GM23338 (cell line): ENCODE data around the gene ATF6. TPM values are rescaled to one million over a fixed set of nuclear protein-coding genes. Genes with fewer than 3 reads are reported as not detected.

ENCODE experiments used
- ATAC-seq: fragments of 200-7000 bp; cut with Tn5 transposase; 3 replicates; pipeline ENCODE4 v1.9.1; 2020
- DNase-seq: peaks from one replicate; pipeline ENCODE4 v3.0.0-alpha.2; 2015; ENCODE audit warnings: low spot score
- H2AFZ ChIP-seq: fragments of 200-600 bp; sonication (generic); 2 replicates; pipeline ENCODE4 v1.8.0; 2016; ENCODE audit warnings: antibody characterized with exemption, mild to moderate bottlenecking, moderate library complexity
- H3F3A ChIP-seq: fragments of 200-600 bp; sonication (generic); replicated peaks from 2 replicates; pipeline ENCODE4 v1.8.0; 2017; ENCODE audit warnings: antibody characterized with exemption, mixed run types, low read depth
- H3K27ac ChIP-seq: fragments of 200-600 bp; sonication (generic); 2 replicates; pipeline ENCODE4 v1.6.1; 2016; ENCODE audit warnings: low read depth
- H3K27me3 ChIP-seq: fragments of 200-600 bp; sonication (generic); 2 replicates; pipeline ENCODE4 v1.8.0; 2016; ENCODE audit warnings: mild to moderate bottlenecking, mixed run types, moderate library complexity; ENCODE audit not compliant: insufficient read depth
- H3K36me3 ChIP-seq: fragments of 200-600 bp; sonication (generic); 2 replicates; pipeline ENCODE4 v1.8.0; 2016; ENCODE audit warnings: mild to moderate bottlenecking; ENCODE audit not compliant: insufficient read depth
- H3K4me1 ChIP-seq: fragments of 200-600 bp; sonication (generic); 2 replicates; pipeline ENCODE4 v1.8.0; 2016; ENCODE audit warnings: mild to moderate bottlenecking, moderate library complexity; ENCODE audit not compliant: insufficient read depth
- H3K4me2 ChIP-seq: fragments of 200-600 bp; sonication (generic); 2 replicates; pipeline ENCODE4 v1.7.1; 2017; ENCODE audit warnings: mixed run types
- H3K4me3 ChIP-seq: fragments of 200-600 bp; sonication (generic); 2 replicates; pipeline ENCODE4 v1.6.1; 2016; ENCODE audit warnings: mixed run types
- H3K79me2 ChIP-seq: fragments of 200-600 bp; sonication (generic); replicated peaks from 2 replicates; pipeline ENCODE4 v1.8.0; 2017; ENCODE audit warnings: mild to moderate bottlenecking; ENCODE audit not compliant: insufficient read depth
- H3K9me2 ChIP-seq: fragments of 200-600 bp; sonication (generic); 2 replicates; pipeline ENCODE4 v1.8.0; 2017; ENCODE audit not compliant: insufficient read depth
- H4K20me1 ChIP-seq: fragments of 200-600 bp; sonication (generic); replicated peaks from 2 replicates; pipeline ENCODE4 v1.8.0; 2017; ENCODE audit warnings: mild to moderate bottlenecking; ENCODE audit not compliant: insufficient read depth
- H3K27ac Mint-ChIP-seq: 2 replicates; pipeline ENCODE4 v1.8.0; 2020; ENCODE audit warnings: inconsistent platforms, mild to moderate bottlenecking, moderate library complexity, mixed read lengths
- H3K27me3 Mint-ChIP-seq: 3 replicates; pipeline ENCODE4 v1.8.0; 2022; ENCODE audit warnings: low read depth, mild to moderate bottlenecking, moderate library complexity, mixed read lengths, inconsistent platforms; ENCODE audit not compliant: insufficient read depth, poor library complexity
- H3K36me3 Mint-ChIP-seq: 3 replicates; pipeline ENCODE4 v1.8.0; 2021; ENCODE audit warnings: low read depth, mild to moderate bottlenecking, inconsistent platforms, moderate library complexity, mixed read lengths
- H3K4me1 Mint-ChIP-seq: 3 replicates; pipeline ENCODE4 v1.8.0; 2020; ENCODE audit warnings: mild to moderate bottlenecking, inconsistent platforms, mixed read lengths
- H3K4me3 Mint-ChIP-seq: 3 replicates; pipeline ENCODE4 v1.8.0; 2021; ENCODE audit warnings: moderate library complexity, mild to moderate bottlenecking, inconsistent platforms, mixed read lengths
- H3K9me3 Mint-ChIP-seq: 3 replicates; pipeline ENCODE4 v1.8.0; 2020; ENCODE audit warnings: moderate library complexity, mild to moderate bottlenecking, inconsistent platforms, mixed read lengths
- CREB1 ChIP-seq: fragments of 250-450 bp; sonication (Bioruptor Pico); IDR thresholded peaks from 2 replicates; pipeline ENCODE4 v1.5.0; 2020; ENCODE audit warnings: low read depth, mild to moderate bottlenecking, moderate library complexity
- EZH2 ChIP-seq: fragments of 200-600 bp; sonication (generic); IDR thresholded peaks from one replicate; pipeline ENCODE4 v1.8.0; 2017; ENCODE audit warnings: antibody characterized with exemption, mild to moderate bottlenecking, low read depth; ENCODE audit not compliant: unreplicated experiment
- EZH2phosphoT487 ChIP-seq: fragments of 200-600 bp; sonication (generic); IDR thresholded peaks from one replicate; pipeline ENCODE4 v1.8.1; 2018; ENCODE audit warnings: antibody characterized with exemption; ENCODE audit not compliant: unreplicated experiment
- JUNB ChIP-seq: IDR thresholded peaks from one replicate; pipeline ENCODE4 v1.6.1; 2016; ENCODE audit warnings: antibody characterized with exemption; ENCODE audit not compliant: unreplicated experiment
- POLR2AphosphoS5 ChIP-seq: IDR thresholded peaks from 2 replicates; pipeline ENCODE4 v1.6.1; 2016; ENCODE audit warnings: antibody characterized with exemption, low read depth
- STAT1 ChIP-seq: IDR thresholded peaks from one replicate; pipeline ENCODE4 v1.6.1; 2016; ENCODE audit warnings: antibody characterized with exemption; ENCODE audit not compliant: unreplicated experiment
- ZNF331 ChIP-seq: fragments of 250-450 bp; sonication (Bioruptor Pico); IDR thresholded peaks from 2 replicates; pipeline ENCODE4 v1.5.0; 2020; ENCODE audit warnings: low read depth, mild to moderate bottlenecking, moderate library complexity
- polyA plus RNA-seq: library from polyadenylated mRNA; unstranded; fragments of >200 nt; fragmentation: Nextera tagmentation; extraction: Ambion mirVana; gene quantifications from 2 replicates; pipeline ENCODE4 v1.2.1, GENCODE V29; 2016
- total RNA-seq: library from RNA; depleted of rRNA; stranded (reverse); fragments of >200 nt; shearing (Covaris generic); gene quantifications from 2 replicates; pipeline ENCODE4 v1.2.3, GENCODE V29; 2014
- TF ChIP-seq, protein P1 (sequence below): IDR thresholded peaks from one replicate; pipeline ENCODE4 v1.6.1; 2018; ENCODE audit warnings: antibody characterized with exemption; ENCODE audit not compliant: unreplicated experiment
- TF ChIP-seq, protein P2 (sequence below), 2 experiments: fragments of 200-600 bp in 1 of 2; sonication (generic) in 1 of 2; conservative IDR thresholded peaks; 2 replicates each; pipeline versions ENCODE4 v1.5.1 to v1.6.1; 2016 to 2017; ENCODE audit warnings: antibody characterized with exemption in 2 of 2, low read depth in 2 of 2, mild to moderate bottlenecking in 2 of 2, moderate library complexity in 1 of 2
- TF ChIP-seq, protein P3 (sequence below): IDR thresholded peaks from 2 replicates; pipeline ENCODE4 v1.6.1; 2016; ENCODE audit warnings: antibody characterized with exemption

ATF6 gene
- total and polyA plus RNA-seq, 2 experiments from 2014 or later, result 5.0 to 13.5 TPM

- Histone ChIP-seq H2AFZ (no peak overlapping the region), H3K4me3 (no peak overlapping the region), H4K20me1 (no peaks in the 10 kb centered on the region), H3K27ac (no peak overlapping the region), H3K9me2 (no peaks in the 10 kb centered on the region), H3K36me3 (no peaks in the 10 kb centered on the region), H3K79me2 (no peaks in the 10 kb centered on the region), H3K27me3 (no peaks in the 10 kb centered on the region), H3K4me2 (no peak overlapping the region), H3F3A (no peaks in the 10 kb centered on the region), H3K4me1 (no peaks in the 10 kb centered on the region)
- Mint-ChIP-seq H3K27ac (no peak overlapping the region), H3K36me3 (no peaks in the 10 kb centered on the region), H3K9me3 (no peaks in the 10 kb centered on the region), H3K27me3 (no peaks in the 10 kb centered on the region), H3K4me1 (no peaks in the 10 kb centered on the region), H3K4me3 (no peak overlapping the region)
- DNase-seq, result no peak
- no peak for ATAC-seq
- TF ChIP-seq EZH2, result no peak
- TF ChIP-seq POLR2AphosphoS5, result no peak
- TF ChIP-seq, protein P1, sequence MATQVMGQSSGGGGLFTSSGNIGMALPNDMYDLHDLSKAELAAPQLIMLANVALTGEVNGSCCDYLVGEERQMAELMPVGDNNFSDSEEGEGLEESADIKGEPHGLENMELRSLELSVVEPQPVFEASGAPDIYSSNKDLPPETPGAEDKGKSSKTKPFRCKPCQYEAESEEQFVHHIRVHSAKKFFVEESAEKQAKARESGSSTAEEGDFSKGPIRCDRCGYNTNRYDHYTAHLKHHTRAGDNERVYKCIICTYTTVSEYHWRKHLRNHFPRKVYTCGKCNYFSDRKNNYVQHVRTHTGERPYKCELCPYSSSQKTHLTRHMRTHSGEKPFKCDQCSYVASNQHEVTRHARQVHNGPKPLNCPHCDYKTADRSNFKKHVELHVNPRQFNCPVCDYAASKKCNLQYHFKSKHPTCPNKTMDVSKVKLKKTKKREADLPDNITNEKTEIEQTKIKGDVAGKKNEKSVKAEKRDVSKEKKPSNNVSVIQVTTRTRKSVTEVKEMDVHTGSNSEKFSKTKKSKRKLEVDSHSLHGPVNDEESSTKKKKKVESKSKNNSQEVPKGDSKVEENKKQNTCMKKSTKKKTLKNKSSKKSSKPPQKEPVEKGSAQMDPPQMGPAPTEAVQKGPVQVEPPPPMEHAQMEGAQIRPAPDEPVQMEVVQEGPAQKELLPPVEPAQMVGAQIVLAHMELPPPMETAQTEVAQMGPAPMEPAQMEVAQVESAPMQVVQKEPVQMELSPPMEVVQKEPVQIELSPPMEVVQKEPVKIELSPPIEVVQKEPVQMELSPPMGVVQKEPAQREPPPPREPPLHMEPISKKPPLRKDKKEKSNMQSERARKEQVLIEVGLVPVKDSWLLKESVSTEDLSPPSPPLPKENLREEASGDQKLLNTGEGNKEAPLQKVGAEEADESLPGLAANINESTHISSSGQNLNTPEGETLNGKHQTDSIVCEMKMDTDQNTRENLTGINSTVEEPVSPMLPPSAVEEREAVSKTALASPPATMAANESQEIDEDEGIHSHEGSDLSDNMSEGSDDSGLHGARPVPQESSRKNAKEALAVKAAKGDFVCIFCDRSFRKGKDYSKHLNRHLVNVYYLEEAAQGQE, result no peak
- no peak for TF ChIP-seq JUNB
Measured at GRCh38 chr1:161929137-161929536, 163.0 kb downstream of the ATF6 start.

DNA sequence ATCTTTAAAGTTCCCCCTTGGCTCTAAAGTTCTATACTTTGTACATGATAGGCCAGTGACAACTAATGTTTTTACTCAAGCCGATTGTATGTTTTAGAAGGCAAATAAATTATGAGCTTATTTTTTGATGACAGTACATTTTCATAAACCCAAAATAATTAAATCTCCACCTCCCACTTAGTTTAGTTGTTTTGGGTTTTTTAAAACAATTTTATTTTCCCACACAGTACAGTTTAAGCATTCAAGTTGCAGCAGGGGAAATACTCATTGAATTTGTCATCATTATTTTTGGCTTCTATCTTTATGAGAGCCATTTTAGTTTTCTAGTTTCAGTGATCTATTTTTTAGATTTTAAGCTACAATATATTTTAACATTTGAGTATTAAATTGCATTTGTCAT is 163.9 kb downstream of the ATF6 start:
- H3K36me3 ChIP-seq, result no peaks in the 10 kb centered on the region
- no peak overlapping the region for H3K27ac ChIP-seq
- Mint-ChIP-seq H3K27ac (no peak overlapping the region), H3K36me3 (no peaks in the 10 kb centered on the region), H3K9me3 (no peaks in the 10 kb centered on the region), H3K27me3 (no peaks in the 10 kb centered on the region), H3K4me3 (no peak overlapping the region), H3K4me1 (no peaks in the 10 kb centered on the region)
- H3K9me2 ChIP-seq, result no peaks in the 10 kb centered on the region
- H2AFZ ChIP-seq, result no peak overlapping the region
- TF ChIP-seq ZNF331 (CRISPR knock-in tag), result no peak
- H3K79me2 ChIP-seq, result no peaks in the 10 kb centered on the region
- H3K4me1 ChIP-seq, result no peaks in the 10 kb centered on the region
- no peak overlapping the region for H3K4me3 ChIP-seq
- ATAC-seq (no peak), DNase-seq (no peak)
- H3K27me3 ChIP-seq, result no peaks in the 10 kb centered on the region
- no peaks in the 10 kb centered on the region for H3F3A ChIP-seq
- H4K20me1 ChIP-seq, result no peaks in the 10 kb centered on the region
- H3K4me2 ChIP-seq, result no peak overlapping the region

GRCh38 chr1:161932668-161933067 is 166.5 kb downstream of the ATF6 start:
- DNase-seq, result no peak
- Histone ChIP-seq H3K36me3 (no peaks in the 10 kb centered on the region), H2AFZ (no peak overlapping the region), H3K27me3 (no peaks in the 10 kb centered on the region), H3F3A (no peaks in the 10 kb centered on the region), H3K4me3 (no peak overlapping the region), H3K9me2 (no peaks in the 10 kb centered on the region), H3K79me2 (no peaks in the 10 kb centered on the region), H3K4me2 (no peak overlapping the region), H4K20me1 (no peaks in the 10 kb centered on the region), H3K4me1 (no peaks in the 10 kb centered on the region), H3K27ac (no peak overlapping the region)
- H3K4me1 Mint-ChIP-seq, result no peaks in the 10 kb centered on the region
- ATAC-seq, result no peak
- H3K36me3 Mint-ChIP-seq, result no peaks in the 10 kb centered on the region
- H3K4me3 Mint-ChIP-seq, result no peak overlapping the region
- H3K9me3 Mint-ChIP-seq, result no peaks in the 10 kb centered on the region
- H3K27me3 Mint-ChIP-seq, result no peaks in the 10 kb centered on the region
- no peak overlapping the region for H3K27ac Mint-ChIP-seq
- no peak for TF ChIP-seq JUNB
- TF ChIP-seq EZH2phosphoT487, result no peak
- no peak for TF ChIP-seq ZNF331 (CRISPR knock-in tag)
- no peak for TF ChIP-seq STAT1
- no peak for TF ChIP-seq CREB1 (CRISPR knock-in tag)
- TF ChIP-seq, protein P2, sequence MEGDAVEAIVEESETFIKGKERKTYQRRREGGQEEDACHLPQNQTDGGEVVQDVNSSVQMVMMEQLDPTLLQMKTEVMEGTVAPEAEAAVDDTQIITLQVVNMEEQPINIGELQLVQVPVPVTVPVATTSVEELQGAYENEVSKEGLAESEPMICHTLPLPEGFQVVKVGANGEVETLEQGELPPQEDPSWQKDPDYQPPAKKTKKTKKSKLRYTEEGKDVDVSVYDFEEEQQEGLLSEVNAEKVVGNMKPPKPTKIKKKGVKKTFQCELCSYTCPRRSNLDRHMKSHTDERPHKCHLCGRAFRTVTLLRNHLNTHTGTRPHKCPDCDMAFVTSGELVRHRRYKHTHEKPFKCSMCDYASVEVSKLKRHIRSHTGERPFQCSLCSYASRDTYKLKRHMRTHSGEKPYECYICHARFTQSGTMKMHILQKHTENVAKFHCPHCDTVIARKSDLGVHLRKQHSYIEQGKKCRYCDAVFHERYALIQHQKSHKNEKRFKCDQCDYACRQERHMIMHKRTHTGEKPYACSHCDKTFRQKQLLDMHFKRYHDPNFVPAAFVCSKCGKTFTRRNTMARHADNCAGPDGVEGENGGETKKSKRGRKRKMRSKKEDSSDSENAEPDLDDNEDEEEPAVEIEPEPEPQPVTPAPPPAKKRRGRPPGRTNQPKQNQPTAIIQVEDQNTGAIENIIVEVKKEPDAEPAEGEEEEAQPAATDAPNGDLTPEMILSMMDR (conservative IDR thresholded peaks at IDR 0.05; ENCODE audit: low read depth in 2 of 2), result no peak
- TF ChIP-seq, protein P3, sequence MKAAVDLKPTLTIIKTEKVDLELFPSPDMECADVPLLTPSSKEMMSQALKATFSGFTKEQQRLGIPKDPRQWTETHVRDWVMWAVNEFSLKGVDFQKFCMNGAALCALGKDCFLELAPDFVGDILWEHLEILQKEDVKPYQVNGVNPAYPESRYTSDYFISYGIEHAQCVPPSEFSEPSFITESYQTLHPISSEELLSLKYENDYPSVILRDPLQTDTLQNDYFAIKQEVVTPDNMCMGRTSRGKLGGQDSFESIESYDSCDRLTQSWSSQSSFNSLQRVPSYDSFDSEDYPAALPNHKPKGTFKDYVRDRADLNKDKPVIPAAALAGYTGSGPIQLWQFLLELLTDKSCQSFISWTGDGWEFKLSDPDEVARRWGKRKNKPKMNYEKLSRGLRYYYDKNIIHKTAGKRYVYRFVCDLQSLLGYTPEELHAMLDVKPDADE, result no peak
